Stimulated activated CD4-positive, alpha-beta T cell treated with anti-CD3 and anti-CD28 coated beads, Interleukin-2, amount 100 ng/mL, for 24 hours (primary cell): Measurements from ENCODE around the gene UTP4.
A peak's percentile ranks its signal among the peaks of the same experiment; 100 is the strongest.
"Not testable (repeated sequence)": the region's sequence is repeated elsewhere in the genome, so short reads cannot be mapped to it uniquely, and the experiment has no call there.

ENCODE experiments used
- DNase-seq, 2 donors: peaks; one replicate each; pipeline ENCODE4 v3.0.0-alpha.2; 2020

Gene UTP4

GRCh38 chr16:69111216-69111875 lies 21.1 kb upstream of the UTP4 start:
- no peak for DNase-seq

- no peak for DNase-seq
Observed at GRCh38 chr16:69111876-69112230, 20.6 kb upstream of the UTP4 start.

- peak; percentile 70 to 76 for DNase-seq
Observed at GRCh38 chr16:69112285-69113129, 19.9 kb upstream of the UTP4 start.

GRCh38 chr16:69113216-69113615 lies 19.2 kb upstream of the UTP4 start:
- no peak for DNase-seq

- no peak for DNase-seq
Observed at GRCh38 chr16:69114346-69114975, 18.0 kb upstream of the UTP4 start.

DNA sequence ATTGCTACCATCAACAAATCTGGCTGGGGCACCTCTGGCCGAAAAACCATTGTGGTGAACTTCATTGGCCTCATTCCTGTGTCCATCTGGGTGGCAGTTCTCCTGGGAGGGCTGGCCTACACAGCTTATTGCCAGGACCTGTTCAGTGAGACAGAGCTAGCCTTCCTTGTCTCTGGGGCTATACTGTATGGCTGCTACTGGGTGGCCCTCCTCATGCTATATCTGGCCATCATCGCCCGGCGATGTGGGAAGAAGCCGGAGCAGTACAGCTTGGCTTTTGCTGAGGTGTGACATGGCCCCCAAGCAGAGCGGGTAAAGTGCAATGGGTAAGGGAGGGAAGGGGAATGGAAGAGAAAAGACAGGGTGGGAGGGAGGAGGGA lies 17.5 kb upstream of the UTP4 start:
- no peak for DNase-seq

- no peak for DNase-seq
Observed at GRCh38 chr16:69115361-69115760, 17.1 kb upstream of the UTP4 start.

DNA sequence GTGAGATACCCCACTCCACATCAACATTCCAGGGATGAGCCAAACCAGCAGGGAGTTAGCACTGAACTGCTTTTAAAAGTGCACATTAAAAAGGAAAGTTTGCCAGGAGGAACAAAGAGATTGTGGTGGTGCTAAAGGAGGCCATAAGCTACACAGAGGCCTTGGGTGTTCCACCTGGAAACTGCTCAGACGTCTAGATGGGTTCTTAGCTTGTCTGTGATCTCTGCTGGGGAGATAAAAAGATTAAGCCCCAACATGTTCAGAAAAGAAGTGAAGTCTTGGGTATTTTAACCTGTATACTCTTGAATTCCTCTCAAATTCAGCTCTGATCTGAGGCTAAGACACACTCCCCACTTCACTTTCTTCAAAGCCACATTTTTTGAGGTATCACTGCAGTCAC lies 16.6 kb upstream of the UTP4 start:
- DNase-seq, result no peak

DNA sequence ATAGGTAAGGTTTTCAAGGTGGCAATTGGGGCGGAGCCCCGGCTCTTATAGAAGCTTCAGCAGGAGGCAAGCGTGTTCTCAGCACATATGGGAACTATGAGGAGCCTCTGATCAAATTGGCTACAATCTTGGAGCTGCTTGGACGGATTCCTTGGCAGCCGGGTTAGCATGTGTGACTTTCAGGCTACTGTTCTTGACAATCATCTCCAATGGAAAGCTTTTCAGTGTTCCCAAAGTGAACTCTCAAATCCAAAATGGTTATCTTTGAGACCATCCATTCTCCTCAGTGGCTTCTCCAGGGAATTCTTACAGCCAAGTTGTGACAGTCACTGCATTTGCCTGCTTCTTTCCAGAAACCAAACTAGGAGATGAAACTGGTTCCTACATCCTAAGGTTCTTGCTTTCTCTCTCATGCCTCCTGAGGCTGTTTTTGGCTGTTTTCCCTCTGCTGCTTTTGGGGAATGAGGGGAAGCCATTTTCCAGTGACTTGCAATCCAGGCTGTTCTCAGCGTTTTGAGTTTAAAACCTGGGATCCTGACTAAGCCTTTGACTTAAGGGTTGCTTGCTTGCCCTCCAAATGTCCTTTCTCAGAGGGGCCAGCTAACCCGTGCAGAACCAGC lies 16.1 kb upstream of the UTP4 start:
- DNase-seq, result no peak

DNA sequence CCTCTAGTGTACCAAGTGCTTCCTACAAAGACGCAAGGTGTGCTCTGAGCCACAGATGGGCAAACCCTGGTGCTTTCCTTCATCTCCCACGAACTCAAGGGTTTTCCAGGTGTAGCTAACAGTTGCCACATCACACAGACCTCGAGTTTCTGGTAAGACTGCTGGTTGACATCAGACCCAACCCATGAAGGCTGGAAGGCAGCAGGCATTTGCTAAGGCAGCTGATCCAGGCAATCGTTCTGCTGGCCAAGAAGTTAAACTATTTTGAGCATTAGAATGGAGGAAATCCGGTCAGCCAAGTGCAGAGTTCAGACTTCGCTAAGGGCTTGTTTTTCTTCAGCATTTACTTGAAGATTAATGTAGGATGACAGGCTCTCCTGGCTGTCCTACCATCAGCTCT lies 15.5 kb upstream of the UTP4 start:
- no peak for DNase-seq

DNA sequence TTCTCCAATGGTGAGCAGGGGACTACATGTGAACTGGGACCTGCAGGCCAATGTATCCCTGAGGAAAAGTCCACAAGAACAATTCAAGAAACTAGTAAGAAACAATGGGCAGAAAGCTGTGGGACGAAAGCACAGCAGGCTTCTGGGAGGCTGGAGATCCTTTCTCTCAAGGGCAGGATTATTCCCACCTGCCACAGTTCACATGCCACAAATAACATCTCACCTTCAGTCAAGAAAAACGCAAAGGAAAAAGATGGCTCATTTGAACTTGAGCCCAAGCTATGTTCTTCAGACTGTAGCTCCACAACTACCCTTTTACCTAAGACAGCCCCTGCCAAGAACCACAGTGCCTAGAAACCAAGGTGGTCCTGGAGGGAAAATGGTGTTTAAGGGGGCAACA lies 14.0 kb upstream of the UTP4 start:
- no peak for DNase-seq

DNA sequence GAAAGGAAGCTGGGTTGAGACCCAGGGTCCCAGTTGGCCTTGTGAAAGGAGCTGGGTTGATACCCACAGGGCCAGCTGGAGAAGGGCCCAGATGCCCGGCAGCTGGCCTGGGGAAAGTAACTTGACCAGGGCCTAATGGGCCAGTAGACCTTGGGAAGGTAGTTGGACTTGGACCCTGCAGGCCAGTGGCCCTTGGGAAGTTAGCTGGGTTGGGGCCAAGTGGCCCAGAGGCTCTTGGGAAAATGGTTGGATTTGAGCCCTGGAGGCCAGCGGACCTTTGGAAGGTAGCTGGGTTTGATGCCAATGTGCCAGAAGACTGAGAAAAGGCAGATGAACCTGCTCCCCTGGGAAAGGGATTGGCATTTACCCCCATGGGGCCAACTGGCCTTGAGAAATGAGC lies 13.5 kb upstream of the UTP4 start:
- no peak for DNase-seq

DNA sequence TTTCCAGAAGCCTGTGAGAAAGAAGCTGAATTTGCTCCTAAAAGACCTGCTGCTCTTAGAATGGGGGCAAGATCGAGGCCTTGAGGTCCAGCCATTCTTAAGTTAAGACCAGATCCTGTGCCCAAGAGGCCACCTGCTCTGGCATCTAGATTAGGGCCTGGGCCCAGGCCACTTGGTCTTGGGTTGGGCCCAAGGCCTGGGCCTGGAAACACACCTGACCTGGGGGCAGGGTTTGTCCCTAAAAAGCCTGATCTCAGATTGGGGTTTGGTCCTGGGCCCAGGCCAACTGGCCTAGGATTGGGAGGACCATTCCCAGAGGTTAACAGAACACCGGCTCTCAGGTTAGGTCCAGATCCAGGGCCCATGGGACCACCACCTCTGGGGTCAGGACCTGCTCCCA lies 12.9 kb upstream of the UTP4 start:
- DNase-seq, result no peak

DNA sequence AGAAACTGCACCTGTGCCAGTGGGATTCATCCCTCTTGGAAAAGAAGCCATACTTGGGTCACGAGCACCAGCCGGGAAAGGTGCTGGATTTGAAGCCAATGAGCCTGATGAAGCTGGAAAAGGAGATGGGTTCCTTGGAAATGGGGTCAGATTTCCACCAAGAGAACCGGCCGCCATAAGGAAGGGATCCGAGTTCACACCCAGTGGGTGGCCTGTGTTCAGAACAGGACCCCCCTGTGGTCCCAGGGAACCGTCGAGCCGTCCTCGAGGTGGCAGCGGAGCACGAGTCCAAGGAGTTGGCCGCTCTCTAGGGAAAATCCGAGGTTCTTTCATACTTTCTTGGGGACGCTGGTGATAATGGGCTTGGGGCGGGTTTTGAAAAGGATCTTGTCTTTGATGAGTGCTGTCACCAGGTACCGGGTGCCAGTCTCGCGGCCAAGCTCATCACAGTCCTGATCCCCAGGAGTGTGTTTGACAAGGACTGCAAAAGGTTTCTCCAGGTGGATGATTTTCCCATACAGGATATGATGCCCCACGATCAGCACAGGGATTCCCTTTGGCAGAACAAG lies 12.3 kb upstream of the UTP4 start:
- DNase-seq, result no peak

- peak; percentile 57 to 72 for DNase-seq
Observed at GRCh38 chr16:69123910-69124309, 8.5 kb upstream of the UTP4 start.

DNA sequence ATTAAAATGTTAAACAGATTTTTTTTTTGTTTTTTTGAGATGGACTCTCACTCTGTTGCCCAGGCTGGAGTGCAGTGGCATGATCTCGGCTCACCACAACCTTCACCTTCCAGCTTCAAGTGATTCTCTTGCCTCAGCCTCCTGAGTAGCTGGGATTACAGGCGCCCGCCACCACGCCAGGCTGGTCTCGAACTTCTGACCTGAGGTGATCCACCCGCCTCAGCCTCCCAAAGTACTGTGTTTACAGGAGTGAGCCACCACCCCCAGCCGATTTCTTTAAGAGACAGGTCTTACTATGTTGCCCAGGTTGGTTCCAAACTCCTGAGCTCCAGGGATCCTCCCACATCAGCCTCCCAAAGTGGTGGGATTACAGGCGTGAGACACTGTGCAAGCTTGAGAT lies 8.0 kb upstream of the UTP4 start:
- DNase-seq, result not testable (repeated sequence)

- DNase-seq, result not testable (repeated sequence)
Observed at GRCh38 chr16:69124961-69125360, 7.5 kb upstream of the UTP4 start.

DNA sequence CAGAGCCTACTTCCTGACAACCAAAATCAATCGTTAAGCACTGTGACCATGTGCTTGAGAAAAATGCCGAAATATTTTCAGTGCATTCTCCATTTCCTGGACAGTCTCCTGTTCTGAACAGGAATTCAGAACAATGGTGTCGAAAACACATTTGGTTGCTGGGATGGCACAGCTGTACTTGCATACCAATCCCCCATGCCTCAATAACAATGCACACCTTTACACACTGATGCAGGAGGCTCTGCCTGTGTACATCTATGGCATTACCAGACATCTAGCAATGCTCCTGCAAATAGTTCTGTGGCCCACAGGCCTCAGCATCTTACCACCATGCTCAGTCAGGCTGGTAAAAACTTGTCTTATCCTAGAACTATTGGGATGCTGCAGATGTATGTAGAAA lies 6.2 kb upstream of the UTP4 start:
- no peak for DNase-seq

DNA sequence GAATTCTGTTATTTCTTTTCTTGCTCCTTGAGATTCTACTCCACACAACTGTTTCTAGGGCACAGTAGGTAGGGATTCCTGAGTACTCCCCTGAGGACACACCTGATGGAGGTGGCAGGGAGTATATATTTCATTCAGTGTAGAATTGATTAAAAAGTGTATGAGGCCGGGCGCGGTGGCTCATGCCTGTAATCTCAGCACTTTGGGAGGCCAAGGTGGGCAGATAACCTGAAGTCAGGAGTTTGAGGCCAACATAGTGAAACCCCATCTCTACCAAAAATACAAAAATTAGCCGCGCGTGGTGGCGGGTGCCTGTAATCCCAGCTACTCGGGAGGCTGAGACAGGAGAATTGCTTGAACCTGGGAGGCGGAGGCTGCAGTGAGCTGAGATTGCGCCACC lies 5.6 kb upstream of the UTP4 start:
- not testable (repeated sequence) for DNase-seq

DNA sequence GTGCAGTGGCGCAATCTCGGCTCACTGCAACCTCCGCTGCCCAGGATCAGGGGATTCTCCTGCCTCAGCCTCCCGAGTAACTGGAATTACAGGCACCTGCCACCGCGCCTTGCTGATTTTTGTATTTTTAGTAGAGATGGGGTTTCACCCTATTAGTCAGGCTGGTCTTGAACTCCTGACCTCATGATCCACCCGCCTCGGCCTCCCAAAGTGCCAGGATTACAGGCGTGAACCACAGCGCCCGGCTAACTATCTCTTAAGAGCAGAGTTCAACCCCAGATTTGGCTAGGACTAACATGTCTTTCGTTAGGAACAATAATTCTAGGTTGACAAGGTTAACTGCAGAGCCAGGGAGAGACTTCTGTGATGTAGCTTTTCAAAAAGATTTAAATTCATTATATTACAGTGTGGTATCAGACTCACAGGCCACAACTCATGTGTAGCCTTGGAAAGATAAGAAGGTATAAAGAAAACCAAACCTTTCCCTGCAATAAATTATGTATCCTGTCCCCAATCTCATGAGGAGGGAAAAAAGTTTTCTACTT lies 4.4 kb upstream of the UTP4 start:
- no peak for DNase-seq

GRCh38 chr16:69130461-69130860 lies 2.0 kb upstream of the UTP4 start:
- no peak for DNase-seq

DNA sequence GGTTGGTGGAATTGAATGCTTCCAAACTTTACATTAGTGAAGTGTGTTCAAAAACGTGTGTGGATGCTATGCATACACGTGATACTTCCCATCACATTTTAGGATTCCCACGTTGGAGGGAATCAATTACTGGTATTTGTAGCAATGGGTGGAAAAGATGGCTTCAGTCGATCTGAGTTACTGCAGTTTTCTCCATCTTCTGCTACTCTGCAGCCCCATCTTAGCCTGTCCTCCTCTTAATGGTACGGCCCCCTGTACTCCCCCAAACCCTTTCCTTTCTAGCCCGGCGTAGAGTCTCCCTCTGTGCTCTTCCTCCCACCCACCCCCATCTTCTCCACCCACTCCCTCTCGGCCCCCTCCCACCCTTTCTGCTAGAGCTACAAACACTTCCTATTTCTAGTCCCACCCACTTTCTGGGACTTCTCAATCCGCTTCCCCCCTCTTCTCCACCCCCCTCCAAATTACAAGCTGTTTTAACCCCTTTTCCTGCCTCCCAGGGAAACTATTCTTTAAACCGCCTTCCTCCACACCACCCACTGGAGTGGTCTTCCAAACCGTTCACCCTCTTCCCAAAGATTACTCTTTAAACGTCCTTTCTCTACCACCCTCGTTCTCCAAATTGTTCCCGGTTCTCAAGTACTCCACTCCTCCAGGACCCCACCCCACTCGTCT lies 1.1 kb upstream of the UTP4 start:
- DNase-seq, result no peak
